ENCODE results near the gene MRPL52.
"Not testable (repeated sequence)": the region's sequence is repeated elsewhere in the genome, so short reads cannot be mapped to it uniquely, and the experiment has no call there.

Gene MRPL52

DNA sequence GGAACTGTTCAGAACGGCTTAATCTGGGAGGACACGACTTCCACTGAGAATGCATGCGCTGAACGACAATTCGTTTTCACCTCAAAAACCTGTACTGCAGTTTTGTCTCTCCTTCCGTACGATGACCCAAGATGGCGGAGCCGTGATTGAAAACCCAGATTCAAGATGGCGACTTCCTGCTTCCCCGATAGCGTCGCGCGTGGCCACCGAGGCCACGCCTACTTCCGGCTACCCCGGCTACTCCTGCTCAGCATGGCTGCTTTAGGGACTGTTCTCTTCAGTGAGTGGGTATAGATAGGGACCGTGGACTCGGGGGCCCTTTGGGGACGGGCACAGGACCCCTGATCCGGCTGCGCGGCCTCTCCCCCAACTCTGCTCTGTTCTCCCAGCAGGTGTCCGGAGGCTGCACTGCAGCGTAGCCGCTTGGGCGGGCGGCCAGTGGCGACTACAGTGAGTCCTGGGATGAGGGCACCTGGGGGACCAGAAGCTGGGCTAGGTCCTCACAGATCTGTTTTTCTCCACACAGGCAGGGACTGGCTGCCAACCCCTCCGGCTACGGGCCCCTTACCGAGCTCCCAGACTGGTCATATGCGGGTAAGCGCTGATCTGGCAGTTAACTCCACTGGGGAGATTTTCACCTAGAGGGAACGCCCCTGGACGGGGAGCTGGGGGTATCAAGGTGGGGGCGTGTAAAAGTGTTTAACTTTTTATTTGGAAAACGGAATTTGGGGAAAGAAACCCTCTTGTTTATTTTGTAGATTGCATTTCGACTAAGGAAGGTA is at the start of gene MRPL52:
Gene MRPL52, plus strand, starts transcription at position 227 of the 782 bp plus-strand sequence. Its CDS starts 26 bp downstream, at position 253.
- peak; percentile 94 for DNase-seq

DNA sequence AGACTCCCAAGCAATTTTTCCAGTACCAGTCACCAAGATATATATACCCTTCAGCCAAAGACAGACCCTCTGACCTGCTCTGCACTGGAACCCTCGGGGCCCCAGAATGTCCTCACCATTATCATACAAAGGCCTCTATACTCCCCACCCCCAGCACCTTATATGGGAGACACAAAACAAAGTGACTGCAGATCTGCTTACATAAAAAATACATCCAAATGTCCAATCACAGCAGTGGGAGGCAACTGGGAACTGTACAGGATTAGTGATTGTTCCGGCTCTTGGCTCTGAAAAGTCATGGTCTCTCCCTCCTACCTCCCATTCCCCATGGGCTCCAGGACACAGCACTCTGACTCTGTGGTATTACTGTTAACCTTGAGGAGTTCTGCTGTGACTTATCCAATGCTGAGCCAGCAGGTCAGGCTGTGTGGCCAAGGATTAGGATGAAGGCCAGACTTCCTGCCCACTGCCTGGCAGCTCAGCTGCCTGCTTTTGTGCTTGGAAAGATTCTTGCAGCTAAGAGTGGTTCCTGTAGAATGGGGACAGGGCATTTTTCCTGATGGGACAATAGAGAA is 49.5 kb upstream of the MRPL52 start:
- no peak for DNase-seq

DNA sequence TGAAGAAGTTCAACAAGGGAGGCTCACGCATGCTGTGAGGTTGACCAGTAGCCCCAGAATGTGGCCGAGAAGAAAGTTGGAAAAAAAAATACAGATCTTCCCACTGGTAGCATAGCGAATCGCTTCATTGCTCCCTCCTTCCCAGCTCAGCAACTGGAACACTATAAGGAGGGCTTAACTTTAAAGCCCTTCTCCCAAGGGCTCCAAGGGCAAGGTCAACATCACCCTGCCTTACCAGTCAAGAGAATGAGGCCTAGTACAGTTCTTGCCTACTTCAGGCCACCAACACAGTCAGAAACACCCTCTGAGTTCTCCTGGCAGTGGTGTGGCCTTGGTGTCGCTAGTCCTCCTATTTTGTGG is 48.8 kb upstream of the MRPL52 start:
- DNase-seq, result no peak

DNA sequence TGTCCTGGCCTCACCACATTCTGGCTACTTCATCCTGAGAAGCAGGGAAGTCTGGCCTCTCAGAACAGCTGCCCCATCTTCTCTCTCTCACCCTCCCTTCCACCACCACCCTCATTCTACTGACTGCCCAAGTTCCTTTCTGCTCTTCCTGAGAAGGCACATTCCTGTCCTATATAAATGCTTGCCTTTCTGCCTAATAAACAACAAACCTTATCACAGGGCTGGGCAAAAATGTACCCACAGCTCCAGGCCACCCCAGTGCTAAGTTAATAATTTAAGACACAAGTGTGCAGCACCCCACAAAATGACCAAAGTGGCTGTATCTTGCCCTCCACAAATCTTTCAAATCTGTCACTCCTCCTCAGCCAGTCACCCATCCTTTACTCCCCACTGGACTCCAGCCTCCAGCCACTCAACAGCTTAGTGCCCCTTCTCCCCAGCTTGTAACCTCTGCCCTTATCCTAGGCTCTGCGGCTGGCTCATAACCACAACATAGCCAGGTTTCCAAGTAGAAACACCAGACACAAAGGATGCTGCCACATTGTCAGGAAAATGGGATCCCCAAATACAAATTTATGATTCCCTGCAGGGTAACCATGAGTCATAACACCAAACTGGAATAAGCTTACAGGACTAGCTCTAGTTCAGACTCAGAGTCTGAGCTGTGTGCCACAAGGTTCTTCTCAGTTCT is 48.2 kb upstream of the MRPL52 start:
- no peak for DNase-seq

DNA sequence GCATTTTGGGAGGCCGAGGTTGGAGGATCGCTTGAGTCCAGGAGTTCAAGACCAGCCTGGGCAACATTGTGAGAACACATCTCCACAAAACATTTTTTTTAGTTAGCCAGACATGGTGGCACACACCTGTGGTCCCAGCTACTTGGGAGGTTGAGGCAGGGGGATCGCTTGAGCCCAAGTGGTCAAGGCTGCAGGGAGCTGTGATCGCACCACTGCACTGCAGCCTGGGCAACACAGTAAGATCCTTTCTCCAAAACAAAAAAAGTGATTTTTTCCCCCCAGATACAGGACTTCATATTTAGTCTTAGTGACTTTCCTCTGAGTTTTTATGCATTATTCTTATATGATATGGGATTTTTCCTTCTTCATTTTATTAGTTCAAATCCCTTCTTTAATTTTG is 43.0 kb upstream of the MRPL52 start:
- DNase-seq, result no peak

DNA sequence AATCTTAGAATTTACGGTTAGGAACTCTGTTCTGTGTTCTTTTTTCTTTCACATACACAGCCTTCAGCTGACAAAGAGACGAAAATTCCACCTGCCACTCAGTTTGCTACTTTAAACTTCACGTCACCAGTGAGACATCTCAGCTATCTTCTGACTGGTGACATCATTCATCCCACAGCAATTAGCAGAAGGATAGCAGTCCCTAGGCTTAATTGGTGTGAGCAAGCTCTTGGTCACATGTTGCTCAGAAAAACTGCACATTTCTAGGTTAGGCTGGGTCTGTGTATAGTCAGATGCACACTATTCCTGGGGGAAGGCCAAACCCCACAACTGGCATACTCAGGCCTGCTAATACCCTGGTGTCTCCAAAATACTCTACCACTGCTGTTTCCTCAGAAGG is 38.4 kb upstream of the MRPL52 start:
- DNase-seq, result no peak

DNA sequence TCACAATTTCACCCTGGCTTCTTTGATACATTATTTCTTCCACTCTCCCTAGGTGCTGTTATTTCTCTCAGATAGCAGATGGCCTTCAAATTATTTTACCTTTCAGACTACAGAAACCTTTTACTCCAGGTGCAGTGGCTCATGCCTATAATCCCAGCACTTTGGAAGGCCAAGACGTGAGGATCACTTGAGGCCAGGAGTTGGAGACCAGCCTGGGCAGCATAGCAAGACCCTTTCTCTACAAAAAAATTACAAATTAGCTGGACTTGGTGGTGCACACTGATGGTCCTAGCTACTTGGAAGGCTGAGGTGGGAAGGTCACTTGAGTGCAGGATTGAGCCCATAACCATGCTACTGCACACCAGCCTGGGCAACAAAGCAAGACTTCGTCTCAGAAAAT is 37.5 kb upstream of the MRPL52 start:
- DNase-seq, result no peak

DNA sequence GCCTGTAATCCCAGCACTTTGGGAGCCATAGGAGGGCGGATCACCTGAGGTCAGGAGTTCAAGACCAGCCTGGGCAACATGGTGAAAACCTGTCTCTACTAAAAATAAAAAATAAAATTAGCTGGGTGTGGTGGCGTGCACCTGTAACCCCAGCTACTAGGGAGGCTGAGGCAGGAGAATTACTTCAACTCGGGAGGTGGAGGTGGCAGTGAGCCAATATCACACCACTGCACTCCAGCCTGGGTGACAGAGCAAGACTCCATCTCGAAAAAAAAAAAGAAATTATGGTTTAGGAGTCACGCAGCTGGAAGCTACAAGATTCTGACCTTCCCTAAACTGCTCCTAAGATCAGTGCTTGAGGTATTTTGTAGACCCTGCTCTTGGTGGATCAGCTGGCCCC is 36.1 kb upstream of the MRPL52 start:
- not testable (repeated sequence) for DNase-seq

DNA sequence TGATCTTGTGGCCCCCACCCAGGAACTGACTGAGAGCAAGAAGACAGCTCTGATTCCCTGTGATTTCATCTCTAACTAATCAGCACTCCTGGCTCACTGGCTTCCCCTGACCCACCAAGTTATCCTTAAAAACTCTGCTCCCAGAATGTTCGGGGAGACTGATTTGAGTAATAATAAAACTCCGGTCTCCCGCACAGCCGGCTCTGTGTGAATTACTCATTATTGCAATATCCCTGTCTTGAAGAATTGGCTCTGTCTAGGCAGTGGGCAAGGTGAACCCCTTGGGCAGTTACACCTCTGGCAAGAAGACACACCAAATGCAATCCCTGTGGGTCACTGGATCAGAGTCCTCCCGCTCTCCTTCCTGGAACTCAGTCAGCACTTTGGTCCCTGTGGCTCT is 35.7 kb upstream of the MRPL52 start:
- DNase-seq, result no peak

DNA sequence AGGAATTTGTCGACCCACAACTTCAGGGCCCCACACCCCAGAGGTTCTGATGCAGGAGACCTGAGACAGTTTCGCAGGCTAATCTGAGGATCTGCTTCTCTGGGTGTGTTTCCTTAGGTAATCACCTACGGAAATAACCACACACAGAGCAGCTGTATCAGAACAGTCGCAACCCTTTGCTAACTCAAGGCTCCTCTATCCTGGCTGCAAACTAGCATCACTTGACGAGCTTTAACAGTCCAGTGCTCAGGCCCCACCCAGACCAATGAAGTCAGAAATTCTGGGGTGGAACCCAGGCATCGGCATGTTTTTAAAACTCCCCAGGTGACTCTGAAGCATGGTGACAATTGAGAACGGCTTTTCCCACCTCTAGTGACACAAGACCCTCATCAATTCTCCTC is 35.1 kb upstream of the MRPL52 start:
- DNase-seq, result no peak

DNA sequence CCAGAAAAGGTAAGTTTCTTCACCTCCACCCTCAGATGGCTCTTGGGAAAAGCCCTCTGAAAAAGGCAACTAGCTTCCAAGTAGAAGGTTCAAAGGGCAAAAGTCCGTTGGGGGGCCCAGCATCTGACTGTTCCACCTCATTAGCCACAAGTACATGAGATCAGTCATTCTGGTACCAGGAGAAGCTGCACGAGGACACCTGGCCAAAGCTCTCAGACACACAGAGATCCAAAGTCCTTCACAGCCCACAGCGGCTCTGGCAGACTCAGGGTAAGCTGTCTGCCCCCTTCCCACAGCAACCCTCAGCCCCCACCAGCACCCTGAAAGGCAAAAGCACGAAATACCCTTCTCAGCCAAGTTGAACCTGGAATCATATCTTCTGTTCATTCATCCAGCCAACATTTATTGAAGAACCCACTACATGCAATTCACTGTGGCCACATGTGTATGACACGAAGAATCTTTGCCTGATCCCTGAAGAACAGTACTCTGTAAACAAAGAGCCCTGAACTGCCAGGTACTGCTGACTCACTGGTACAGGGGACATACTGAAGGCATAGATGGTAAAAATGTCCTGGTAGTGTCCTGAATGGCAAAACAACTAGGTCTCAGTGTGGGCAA is 33.5 kb upstream of the MRPL52 start:
- no peak for DNase-seq

DNA sequence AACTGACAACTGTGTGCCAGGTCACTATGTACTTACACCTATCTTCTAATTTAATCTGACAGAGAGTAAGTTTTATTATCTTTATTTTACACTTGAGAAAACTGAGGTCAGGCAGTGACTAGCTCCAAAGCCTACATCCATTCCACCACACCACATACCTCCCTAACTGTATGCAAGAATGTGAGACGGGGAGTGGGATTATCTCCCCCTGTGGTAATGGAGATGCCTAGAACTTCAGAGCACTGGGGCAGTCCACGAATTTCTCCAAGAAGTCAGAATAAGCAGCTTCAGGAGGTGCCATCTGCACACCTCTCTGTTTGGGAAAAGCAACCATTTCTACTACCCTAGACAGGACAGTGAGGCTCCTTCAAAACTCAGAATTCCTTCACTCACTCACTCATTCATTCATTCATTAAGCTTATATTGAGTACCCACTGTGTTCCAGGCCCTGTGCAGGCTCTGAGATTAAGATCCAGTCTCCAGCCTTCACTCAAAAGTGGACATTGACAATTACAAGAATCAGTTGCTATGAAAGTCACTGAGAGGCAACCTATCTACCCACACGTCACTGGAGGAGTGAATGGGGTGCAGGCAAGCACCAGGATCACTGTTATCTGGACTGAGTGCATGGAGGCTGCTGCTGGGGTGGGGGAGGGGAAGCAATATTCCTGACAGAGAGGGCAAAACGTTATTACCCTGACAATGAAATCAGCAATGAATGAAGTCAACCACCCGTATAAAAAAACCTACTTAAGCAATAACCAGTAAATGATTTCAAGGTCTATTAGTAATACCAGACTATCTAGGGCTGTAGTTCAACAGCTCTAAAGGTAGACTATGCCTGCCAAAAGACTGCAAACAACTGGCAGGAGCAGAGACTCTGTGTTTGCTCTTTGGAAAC is 32.4 kb upstream of the MRPL52 start:
- DNase-seq, result no peak

DNA sequence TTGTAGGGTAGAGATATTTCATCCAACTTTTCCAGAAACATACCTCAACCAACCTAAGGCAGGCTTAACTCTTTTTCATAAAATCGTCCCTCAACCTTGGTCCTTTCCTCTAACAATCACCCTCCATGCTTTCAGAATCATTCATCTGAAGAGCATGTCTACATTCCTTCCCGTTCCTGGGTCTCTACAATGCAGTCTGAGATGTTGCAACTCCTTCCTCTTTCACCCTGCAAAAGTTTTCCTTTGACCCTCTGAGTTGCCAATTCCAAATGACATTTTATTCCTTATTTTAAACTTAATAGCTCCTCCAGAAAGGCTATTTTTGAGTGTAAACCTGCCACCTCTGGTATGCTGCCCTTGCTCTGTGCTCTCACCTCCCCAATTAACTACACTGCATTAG is 31.2 kb upstream of the MRPL52 start:
- no peak for DNase-seq

DNA sequence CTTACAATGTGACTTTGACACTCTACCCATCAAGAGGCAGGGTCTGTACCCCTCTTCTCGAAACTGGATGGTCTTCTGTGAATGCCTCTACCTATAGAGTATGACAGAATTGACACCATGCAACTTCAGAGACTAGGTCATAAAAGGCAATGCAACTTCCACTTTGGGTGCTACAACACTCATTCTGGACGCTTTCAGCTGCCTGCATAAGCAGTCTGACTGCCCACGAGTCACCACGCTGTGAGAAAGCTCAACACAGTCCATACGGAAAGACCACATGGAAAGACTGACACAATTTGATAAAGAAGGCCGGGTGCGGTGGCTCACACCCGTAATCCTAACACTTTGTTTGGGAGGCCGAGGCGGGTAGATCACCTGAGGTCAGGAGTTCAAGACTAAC is 29.3 kb upstream of the MRPL52 start:
- DNase-seq, result no peak

DNA sequence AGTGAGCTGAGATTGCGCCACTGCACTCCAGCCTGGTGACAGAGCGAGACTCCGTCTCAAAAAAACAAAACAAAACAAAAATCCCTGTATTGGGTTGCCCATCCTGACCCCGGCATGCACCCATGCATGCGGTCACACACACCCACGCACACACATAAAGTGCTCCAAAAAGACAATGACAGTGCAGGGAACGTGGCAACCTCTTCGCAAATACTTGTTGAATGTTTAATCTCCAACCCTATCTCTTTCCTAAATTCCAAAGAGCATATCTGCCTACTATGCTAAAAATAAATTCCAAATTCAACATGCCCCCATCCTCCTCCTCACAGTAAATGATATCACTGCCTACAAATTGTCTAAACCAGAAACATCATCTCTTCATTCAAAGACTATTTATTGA is 28.0 kb upstream of the MRPL52 start:
- DNase-seq, result no peak

DNA sequence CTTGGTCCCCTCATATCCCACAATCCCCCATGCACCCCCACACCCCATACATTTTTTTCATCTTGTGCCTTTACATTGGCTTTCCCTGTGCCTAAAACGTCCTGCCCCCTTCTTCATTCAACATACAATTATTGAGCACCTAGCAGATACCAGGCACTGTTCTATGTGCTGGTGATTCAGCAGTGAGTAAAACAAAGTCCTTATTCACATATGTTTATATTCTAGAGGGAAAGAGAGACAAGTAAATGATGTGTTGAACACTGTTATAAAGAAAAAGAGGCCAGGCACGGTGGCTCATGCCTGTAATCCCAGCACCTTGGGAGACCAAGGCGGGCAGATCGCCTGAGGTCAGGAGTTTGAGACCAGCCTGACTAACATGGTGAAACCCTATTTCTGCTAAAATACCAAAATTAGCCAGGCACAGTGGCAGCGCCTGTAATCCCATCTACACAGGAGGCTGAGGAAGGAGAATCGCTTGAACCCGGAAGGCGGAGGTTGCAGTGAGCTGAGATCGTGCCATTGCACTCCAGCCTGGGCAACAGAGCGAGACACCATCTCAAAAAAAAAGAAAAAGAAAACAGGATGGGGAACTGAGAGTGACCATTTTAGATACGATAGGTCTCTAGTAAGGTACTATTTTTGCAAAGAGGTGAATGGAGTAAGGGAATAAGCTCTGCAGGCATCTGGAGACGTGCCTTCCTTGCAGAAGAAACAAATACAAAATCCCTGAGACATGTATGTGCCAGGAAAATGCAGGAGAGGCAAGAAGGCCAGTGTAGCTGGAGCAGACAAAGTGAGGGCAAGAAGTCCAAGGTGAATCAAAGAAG is 26.6 kb upstream of the MRPL52 start:
- no peak for DNase-seq

DNA sequence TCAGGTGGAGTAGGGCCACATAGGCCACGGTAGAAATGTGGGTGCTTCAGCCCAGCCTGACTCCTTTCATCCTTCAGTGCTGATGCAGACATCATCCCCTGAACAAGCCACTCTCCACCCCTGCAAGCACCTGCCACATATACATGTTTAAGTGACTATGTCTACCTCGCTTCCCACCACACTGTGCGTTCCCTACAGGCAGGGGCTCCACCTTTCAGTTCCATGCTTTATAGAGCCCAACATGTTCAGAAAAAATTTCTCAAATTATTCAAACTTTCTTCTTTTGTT is 26.1 kb upstream of the MRPL52 start:
- DNase-seq, result no peak

DNA sequence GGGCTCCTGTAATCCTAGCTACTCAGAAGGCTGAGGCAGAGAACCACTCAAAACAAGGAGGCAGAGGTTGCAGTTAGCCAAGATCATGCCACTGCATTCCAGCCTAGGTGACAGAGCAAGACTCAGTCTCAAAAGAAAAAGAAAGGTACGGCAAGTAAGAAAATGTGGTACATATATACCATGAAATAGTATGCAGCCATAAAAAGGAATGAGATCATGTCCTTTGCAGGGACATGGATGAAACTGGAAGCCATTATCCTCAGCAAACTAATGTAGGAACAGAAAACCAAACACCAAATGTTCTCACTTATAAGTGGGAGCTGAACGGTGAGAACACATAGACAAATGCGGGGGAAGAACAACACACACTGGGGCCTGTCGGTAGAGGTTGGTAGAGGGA is 24.5 kb upstream of the MRPL52 start:
- not testable (repeated sequence) for DNase-seq

DNA sequence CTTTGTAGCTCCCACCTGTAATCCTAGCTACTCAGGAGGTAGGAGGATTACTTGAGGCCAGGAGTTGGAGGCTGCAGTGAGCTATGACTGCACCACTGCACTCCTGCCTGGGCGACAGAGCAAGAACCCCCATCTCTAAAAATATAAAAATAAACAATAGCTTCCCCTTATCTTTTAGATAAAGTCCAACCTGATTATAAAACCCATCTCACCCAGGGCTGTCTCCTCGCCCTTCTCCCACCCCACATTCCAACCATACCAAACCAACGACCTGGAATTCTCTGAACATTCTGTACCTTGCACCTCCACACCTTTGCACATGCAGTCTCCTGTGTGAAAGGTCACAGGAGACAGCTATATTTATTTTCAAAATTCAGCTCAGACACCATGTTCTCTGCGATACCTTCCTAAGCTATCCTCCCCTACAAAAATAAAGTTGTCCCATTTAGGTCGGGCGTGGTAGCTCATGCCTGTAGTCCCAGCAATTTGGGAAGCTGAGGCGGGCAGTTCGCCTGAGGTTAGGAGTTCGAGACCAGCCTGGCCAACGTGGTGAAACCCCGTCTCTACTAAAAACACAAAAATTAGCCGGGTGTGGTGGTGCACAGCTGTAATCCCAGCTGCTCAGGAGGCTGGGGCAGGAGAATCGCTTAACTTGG is 22.1 kb upstream of the MRPL52 start:
- no peak for DNase-seq

DNA sequence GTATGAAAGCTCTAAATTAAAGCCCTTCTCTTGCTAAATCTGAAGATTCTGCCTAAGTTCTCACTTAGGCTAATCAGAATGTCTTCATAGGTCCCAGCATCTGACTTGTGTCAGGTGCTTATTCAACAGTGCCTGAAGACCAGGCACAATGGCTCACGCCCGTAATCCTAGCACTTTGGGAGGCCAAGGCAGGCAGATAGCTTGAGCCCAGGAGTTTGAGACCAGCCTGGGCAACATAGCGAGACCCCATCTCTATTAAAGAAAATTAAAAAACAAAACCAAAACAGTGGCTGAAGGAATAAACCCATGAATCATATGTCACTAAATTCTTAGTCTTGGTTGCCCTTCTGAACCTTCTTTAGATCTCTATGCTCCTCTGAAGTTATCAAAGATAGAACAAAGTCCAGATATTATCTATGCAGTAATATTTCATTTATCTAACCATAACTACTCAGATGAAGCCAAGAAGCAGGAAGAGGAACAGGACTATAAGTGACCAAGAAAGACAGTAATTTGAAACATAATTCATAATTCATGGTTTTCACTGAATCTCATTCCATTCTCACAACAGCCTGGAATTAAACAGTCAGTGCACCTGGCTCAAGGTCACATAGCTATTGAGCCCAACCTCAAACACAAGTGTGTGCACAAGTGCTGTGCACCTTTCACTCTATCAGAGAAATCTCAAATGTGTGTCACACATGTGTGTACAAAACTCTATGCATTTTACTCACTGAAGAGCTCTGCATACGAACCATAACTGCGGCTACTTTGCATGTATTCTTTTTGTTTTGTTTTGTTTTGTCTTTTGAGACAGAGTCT is 21.1 kb upstream of the MRPL52 start:
- DNase-seq, result no peak

DNA sequence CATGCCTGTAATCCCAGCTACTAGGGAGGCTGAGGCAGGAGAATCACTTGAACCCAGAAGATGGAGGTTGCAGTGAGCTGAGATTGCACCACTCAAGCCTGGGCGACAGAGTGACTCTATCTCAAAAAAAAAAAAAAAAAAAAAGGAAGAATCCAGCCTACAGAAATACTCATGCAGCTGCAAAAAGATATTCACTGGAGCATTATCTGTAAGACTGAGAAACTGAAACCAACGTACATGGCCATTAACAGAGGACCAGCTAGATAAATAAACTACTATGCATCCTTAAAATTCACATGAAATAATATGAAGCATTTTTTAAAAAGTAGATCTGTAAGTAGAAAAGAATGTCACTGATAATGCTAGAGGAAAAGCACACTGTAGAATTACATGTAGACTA is 18.0 kb upstream of the MRPL52 start:
- no peak for DNase-seq

Data from hematopoietic multipotent progenitor cell treated with erythropoietin and hydrocortisone succinate and interleukin-3 and kit ligand, for 8 days (in vitro differentiated cells).